Stimulated activated CD8-positive, alpha-beta memory T cell treated with anti-CD3 and anti-CD28 coated beads, Interleukin-12 subunit alpha, Interleukin-12 subunit beta, amount 100 ng/mL, for 24 hours (primary cell): Measurements from ENCODE around the gene TMEM132D.
"Not testable (repeated sequence)": the region's sequence is repeated elsewhere in the genome, so short reads cannot be mapped to it uniquely, and the experiment has no call there.

Experiments
- DNase-seq: peaks from one replicate; pipeline ENCODE4 v3.0.0-alpha.2; 2020; ENCODE audit errors: extremely low read depth

The TMEM132D gene

DNA sequence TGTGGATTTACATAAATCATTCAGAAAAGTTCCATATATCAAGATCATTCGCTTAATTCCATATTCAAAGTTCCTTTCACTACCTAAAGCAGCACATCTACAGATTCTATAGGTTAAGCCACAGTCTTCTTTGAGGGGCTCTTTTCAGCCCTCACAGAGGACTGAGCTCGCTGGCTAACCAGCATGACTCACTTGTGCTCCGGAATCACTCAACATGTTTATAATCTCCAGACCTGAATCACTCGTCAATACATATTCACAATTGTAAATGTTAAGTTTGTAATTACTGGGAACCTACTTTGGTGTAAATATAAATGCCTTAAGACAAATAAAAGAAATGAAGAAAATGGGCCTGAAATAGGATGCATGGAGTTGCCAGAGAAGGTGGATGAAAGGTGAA lies 315.7 kb downstream of the TMEM132D start:
- DNase-seq: no peak

DNA sequence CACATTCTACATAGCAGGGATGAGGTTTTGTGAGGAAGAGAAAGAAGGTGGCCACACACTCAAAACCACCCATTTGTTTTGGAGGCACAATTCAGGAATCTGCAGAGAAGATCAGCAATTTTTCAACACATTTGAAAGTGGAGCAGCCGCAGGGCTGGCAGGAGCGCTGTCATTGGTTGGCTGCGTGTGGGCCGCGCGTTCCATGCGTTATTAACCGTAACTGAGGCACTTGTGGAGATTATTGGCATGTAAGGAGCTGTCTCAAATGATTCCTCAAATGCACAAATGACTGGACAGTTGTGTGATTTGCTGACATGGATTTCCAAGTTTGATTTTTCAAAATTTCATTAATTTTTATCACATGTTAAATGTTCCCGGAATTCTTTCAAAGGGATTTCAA lies 318.5 kb downstream of the TMEM132D start:
- DNase-seq: no peak

DNA sequence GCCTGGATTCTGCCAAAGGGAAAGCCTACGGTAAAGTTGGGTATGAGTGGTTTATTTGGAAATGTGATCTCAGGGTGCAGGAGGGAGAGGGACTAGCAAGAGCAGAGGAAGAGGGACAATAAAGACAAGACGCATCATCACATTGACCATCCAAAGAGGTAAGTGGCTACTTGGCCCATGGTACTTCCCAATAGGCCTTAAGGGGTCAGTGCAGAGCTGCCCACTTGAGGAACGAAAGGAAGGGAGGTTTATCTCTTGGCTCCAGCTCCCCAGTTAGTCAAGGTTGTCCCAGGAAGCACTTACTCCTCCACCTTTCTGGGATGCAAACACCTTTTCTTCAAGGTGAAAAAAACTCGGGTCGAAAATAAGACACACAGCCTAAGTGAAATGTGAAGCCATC lies 323.9 kb downstream of the TMEM132D start:
- no peak for DNase-seq

DNA sequence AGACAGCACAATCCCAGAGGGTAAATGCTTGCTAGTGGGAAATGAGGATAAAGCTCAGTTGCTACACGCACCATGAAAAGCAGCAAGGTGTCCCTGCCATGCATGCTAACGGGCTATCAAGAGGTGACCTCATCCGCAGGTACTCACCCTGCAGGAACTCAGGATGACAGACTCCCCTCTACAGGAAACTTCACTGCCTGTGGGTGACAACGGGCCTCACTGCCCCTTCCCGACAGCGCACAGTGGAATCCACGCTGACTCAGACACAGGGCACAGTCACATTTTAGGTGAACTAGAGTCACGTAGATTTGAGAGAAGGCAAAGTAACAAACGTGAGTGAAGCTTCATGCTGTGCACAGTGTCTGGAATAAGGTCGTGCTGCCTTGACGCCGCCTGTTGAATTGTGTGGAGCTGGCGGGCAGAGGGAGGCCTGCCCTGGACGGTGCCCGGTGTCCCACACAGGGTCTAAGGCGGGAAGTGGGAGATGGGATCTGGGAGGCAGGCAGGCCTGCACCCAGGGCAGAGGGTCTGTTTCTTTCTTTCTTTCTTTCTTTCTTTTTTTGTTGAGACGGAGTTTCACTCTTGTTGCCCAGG lies 331.8 kb downstream of the TMEM132D start:
- no peak for DNase-seq

DNA sequence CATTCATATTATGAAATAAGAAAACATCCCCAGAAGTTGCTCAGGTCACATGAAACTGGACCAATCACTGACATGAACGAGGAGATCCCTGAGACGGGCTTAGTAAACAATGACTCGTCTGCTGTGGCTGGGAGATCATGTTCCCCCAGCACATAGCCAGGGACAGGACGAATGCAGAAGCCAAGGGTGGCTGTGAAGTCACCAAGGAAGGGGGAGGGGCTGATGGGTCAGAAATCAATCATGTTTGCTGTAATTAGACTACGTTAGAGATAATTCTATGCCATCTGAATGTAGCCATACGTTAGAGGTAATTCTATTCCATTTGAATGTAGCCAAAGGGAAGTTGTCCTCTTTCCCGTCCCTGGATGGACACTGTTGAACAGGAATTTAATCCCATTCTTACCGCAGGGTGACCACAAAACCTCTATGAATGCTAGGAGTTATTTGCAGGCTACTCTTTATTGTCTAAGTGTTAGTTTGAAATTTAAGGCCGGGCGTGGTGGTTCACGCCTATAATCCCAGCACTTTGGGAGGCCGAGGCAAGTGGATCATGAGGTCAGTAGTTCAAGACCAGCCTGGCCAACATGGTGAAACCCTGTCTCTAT lies 332.9 kb downstream of the TMEM132D start:
- DNase-seq: no peak

DNA sequence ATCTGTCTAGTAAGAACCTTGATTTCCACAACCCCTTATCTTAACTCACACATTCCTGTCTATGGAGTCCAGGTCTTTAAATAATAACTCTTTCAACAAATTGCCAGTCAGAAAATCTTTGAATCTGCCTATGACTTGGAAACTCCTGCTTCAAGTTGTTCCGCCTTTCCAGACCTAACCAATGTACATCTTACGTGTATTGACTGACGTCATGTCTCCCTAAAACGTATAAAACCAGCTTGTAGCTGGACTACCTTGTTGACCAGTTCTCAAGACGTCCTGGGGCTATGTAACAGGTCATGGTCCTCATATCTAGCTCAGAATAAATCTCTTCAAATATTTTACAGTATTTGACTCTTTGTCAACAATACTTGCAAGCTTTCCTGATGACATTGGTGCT lies 337.0 kb downstream of the TMEM132D start:
- DNase-seq: no peak

DNA sequence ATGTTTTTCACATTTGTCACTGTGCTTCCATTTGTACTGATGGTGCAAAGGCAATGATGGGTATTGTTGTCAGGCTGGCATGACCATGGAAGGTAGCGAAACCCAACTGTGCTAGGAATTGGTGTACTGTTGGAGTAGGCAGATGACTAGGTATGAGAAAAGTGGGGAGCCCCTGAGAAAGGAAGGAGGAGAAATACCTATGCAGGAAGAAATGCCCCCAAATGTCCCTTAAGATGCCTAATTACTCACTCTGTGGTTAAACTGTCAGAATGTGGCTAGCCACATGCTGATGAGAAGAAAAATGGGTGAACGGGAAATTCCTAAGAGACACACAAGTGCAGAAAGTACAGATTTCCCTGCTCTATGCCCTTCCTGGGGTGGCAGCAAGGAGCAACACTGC lies 339.1 kb downstream of the TMEM132D start:
- DNase-seq: no peak

DNA sequence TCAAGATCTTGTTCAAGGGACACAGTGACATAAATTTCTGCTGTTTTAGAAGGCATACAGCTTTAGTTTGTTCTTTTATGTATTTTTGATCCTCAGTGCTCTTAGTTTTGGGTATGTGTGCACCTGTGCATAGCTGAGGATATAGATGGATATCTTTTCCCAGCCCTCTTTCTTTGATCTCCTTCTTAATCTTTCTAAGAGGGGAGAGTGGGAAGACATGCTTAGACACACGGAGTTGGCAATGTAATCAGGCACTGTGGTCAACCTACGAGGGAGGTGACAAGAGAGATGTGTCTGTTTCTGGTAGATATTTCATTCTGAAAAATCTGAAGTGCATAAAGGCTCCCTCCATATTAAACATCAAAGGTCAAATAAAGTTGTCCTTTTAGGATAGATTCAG lies 340.6 kb downstream of the TMEM132D start:
- no peak for DNase-seq

DNA sequence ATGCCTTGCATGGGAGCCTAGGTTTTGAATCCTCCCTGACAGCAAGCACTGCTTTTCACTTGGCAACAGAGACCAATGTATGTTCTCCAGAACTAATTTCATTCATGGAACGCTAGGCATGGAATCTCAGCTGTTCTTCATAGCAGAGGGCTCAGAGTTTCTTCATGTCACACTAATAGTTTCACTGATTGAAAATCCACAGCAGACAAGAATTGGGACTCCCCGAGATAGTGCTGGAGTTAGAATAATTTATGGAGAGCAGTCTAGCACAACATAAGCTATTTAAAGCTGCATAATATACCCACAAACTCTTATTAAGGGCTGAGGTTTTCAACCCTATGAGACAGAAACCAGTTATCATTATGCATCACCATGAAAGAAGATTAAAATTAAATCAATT lies 342.5 kb downstream of the TMEM132D start:
- no peak for DNase-seq

DNA sequence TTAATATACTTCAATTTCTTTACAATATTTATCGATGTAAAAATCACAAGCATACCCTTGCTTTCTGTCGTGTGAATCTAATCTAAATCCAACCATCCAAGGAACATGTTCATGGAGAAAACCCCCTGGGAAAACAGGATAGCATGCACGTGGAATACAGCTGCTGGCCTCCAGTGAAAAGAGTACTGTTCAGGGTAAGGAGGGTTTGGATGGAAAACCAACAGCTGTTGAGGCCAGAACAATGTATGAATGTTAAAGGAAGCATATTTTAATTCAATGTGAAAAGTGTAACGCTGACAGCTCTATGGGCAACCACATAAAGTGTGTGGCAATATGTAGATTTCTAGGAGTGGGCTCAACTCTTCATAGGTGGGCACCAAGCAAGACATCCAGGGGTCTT lies 344.0 kb downstream of the TMEM132D start:
- no peak for DNase-seq

DNA sequence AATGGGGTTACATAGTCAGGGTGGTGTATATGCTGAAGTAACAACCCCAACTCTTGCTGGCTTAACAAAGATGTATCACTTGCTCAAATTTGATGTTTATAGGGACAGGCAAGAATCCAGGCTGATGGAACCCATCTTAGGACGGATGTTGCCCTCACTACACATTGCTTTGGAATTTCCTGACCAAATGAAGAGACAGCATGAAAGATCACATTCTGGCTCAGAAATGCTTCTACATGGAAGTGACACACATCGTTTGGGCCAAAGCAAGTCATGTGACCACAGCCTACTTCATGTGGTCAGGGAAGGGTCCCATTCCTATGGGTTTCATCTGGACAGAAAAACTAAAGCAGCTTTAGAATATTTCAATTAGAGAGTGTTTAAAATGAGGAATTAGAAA lies 345.8 kb downstream of the TMEM132D start:
- DNase-seq: no peak

DNA sequence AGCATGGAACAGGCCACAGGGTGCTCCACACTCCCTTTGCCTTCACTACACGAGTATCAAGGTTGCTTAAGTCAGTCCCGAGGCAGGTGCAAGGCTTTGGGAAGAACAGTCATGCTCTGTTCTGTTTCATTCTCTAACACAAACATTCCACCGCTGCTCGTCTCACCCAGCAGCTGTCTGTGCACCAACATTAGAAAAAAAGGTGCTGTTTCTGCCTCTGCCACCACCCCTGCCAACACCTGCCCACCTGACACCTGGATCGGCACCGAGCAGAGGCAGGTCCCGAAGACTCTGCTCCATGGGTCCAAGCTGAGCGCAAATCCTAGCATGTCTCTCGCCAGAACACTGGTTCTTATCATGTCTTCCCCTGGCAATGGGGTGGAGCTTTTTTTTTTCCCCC lies 347.7 kb downstream of the TMEM132D start:
- no peak for DNase-seq

DNA sequence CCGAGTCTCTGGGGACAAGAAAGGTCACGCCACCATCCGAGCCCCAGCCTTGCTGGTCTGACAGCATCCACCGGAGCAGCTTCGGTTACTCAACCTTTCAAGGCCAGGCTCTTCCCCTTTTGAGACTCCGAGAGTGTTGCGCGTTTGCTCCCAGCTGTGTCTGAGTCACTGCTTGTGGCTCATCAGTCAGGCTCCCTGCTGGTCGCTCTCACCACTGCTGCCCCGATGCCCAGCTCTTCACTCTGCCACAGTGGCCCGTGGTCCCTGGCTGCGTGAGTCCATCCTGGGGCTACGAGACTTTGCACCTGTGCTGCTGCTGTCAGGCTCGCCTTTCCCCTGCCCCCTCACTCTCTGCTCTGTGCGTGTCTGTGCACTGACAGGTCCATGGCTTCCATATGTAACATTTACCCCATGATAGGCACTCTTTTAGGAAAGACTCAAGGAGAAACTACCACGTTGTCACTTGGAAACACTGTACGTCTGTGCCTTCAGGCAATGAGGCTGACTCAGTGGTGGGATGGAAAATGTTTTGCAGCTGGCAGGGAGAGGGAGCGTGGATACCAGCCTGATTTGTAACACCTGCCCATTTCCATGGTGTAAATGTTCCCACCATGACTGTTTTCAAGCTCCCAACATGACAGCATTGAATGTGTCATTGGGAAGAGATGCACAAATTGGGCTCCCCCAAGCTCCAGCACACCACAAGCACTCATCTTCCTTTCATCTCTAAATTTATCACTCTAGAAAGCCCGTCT lies 350.7 kb downstream of the TMEM132D start:
- DNase-seq: no peak

DNA sequence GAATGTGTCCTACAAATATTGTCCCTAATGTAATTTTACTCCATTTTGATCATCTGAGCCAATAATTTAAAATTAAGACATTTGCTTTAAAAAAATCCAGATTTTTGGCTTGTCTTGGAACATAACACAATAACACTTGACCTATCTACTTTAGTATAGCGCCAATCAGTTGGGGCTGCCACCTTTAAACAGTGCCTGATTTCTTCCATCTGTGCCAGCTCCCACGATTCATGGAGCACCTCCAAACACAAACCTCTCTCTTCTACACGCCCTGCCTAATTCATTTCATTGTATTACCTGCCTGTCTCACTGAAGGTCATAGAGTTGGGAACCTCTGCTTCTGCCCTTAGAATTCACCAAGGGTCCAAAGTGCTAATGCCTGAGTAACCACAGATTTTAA lies 352.4 kb downstream of the TMEM132D start:
- no peak for DNase-seq

DNA sequence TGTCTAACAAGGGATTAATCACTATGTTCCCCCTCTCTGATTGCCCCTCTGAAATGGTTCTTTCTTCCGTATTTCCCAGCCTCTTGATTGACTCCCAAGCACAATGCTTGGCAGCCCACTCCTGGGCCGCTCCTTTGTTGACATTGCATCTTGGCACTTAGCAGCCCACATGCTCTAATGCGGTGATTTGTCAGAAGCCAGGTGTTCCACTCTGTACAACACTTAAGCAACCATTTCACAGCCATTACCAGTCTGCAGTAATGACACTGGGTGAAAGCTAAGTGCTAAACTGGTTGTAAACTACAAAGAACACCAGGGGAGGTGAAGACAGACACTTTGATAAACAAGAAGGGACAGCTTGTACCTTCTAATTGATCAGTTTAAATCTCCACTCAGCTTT lies 353.5 kb downstream of the TMEM132D start:
- DNase-seq: no peak

DNA sequence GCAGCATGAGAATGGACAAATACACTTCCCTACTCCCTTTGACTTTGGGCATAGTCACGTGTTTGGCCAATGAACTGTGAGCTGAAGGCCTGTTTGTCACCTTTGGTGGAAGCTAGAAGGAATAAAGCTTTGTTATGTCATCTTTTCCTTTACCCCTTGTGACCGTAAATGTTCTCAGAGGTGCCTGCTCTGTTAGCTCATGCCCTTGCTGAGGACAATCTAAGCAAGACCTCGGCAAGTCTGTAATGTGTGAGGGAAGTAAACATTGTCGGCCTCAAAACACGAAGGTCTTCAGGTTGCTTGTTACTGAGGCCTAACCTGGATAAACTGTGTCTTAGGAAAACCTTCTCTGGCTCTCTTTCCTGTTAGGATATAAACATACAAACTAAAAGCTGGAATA lies 354.2 kb downstream of the TMEM132D start:
- DNase-seq: no peak

DNA sequence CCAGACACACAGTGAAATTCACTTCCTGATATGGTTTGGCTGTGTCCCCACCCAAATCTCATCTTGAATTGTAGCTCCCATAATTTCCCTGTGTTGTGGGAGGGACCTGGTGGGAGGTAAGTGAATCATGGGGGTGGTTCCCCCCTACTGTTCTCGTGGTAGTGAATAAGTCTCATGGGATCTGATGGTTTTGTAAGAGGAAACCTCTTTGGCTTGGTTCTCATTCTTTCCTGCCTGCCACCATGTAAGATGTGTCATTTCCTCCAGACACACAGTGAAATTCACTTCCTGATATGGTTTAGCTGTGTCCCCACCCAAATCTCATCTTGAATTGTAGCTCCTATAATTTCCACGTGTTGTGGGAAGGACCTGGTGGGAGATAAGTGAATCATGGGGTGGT lies 354.8 kb downstream of the TMEM132D start:
- not testable (repeated sequence) for DNase-seq

DNA sequence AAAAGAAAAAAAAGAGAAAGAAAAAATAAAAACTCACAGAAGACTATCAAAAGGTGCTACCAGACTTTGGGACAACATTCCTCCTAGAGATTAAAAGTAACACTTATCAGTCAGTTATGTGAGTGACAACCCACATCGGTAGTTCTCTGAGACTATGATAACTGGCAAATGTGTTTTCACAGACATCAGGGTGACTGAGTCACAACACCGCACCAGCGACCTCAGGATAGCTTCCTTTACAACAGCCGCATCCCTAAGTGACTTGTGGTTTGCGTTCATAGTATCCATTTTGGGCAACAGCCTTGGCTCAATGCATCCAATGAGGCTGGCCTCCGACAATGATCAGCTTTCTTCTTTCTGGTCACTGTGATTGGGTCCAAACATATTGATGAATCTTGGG lies 359.1 kb downstream of the TMEM132D start:
- no peak for DNase-seq

DNA sequence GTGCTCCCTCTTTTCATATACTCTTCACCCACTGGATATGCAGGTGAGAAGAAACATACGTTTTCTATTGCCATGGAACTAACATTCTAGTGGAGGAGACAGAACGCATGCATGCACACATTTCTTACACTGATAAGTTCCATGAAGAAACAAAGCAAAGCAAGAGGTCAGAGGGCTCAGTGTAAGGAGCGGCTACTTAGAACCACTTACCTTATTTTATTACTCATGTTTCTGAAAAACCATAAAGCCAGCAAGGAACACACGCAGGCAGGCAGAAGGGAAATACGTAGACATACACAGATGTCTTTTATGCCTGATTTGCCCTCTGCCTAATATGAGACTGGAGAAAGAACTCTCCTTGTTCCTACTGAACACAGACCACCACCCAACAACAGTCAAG lies 362.9 kb downstream of the TMEM132D start:
- DNase-seq: no peak

DNA sequence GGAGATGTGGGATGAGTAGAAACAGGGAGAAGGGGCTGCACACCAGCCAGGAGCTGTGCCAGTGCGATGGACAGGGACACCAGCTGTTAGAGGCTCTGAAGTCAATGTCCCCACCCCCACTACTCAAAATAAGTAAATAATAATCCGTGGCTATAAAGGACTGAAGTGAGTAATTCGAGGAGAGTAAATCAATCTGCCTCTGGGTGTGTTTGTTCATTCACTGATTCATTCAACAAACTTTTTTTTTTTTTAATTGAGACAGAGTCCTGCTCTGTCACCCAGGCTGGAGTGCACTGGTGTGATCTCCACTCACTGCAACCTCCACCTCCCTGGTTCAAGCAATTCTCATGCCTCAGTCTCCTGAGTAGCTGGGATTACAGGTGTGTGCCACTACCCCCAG lies 363.6 kb downstream of the TMEM132D start:
- DNase-seq: no peak

DNA sequence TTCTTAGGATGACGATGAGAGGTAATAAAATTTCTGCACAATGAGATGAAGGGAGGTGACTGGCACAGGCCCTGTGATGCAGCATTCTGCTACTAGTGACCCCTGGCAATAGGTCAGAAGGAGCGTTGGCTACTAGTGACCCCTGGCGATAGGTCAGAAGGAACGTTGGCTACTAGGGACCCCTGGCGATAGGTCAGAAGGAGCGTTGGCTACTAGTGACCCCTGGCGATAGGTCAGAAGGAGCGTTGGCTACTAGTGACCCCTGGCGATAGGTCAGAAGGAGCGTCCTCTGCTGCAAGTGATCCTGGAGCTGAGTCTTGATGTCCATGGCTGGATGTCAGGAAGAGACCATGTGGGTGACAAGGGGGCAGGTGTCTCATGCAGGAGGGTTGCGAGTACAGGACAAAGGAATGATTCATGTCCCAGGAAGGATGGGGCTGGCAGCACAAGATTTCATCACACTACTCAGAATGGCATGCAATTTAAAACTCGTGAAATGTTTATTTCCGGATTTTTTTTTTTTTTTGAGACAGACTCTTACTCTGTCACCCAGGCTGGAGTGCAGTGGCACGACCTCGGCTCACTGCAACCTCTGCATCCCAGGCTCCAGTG lies 365.0 kb downstream of the TMEM132D start:
- not testable (repeated sequence) for DNase-seq

DNA sequence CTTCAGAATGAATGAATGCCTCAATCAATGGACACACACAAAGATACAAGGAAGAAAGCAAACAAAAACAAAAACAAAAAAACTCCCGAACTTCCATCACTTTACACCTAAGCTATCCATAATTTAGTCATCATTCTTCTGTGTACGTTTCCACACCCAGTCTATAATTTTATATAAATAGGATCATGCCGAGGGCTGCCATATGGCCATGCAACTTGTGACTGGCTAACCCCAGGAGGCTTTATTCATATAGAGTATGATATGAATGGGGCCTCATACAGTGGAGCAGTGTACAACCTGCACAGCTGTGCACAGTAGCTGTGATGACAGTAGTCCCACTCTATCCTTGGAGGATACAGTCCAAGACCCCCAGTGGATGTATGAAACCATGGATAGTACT lies 365.7 kb downstream of the TMEM132D start:
- DNase-seq: no peak
